ENCODE data around the gene DPP4. TPM values are rescaled to one million over a fixed set of nuclear protein-coding genes. Genes with fewer than 3 reads are reported as not detected.

Gene DPP4
- total and polyA plus RNA-seq, 2 of the 4 experiments (the other 2 are of a cell fraction), result 13.2 to 19.0 TPM

- no peak overlapping the region for H2BK20ac ChIP-seq (ENCODE audit: low read depth, low read length)
- no CpG with 5 or more reads among the region's 1 CpG for WGBS, 2 experiments (ENCODE audit: extremely low coverage in 2 of 2, insufficient read length in 1 of 2)
- in situ Hi-C loops (cut with MboI; ENCODE audit: low sequenced_read_pairs), result loop anchor here (25.0 kb wide), 1 partner anchor 313 kb away; the partner anchor contains the start of gene IFIH1
Observed at GRCh38 chr2:161998857-161999256, 75.2 kb downstream of the DPP4 start.

More at GRCh38 chr2:161998857-161999256, 75.2 kb downstream of the DPP4 start:
- Histone ChIP-seq H3K14ac (replicated peaks; ENCODE audit: low read depth, low read length) (no peak overlapping the region), H2AFZ (replicated peaks; ENCODE audit: low read length, poor library complexity) (no peak overlapping the region), H3K4me2 (ENCODE audit: low read depth, low read length) (no peak overlapping the region), H3K4me3 (ENCODE audit: insufficient read depth, low read depth, low read length) (no peak overlapping the region), H4K8ac (ENCODE audit: low read depth in 2 of 2, low read length in 2 of 2) (no peak overlapping the region), H3K27ac (ENCODE audit: insufficient read depth, low read length) (no peak overlapping the region), H2AK5ac (ENCODE audit: low read depth, low read length) (no peak overlapping the region), H2BK5ac (ENCODE audit: low read depth, low read length, poor library complexity, severe bottlenecking) (no peak overlapping the region), H3K9me1 (ENCODE audit: insufficient read depth, low read length) (no peaks in the 10 kb centered on the region), H3K18ac (ENCODE audit: low read depth, low read length) (no peak overlapping the region), H3K23ac (ENCODE audit: low read depth, low read length) (no peak overlapping the region), H3K4ac (ENCODE audit: low read depth, low read length) (no peak overlapping the region), H2BK120ac (ENCODE audit: low read depth, low read length) (no peak overlapping the region), H4K20me1 (ENCODE audit: insufficient read depth, low read length) (no peaks in the 10 kb centered on the region), H3K36me3 (ENCODE audit: control insufficient read depth, insufficient read depth, low read length) (peaks cover 16% of the 10 kb centered on the region), H2AK9ac (replicated peaks; ENCODE audit: low read depth, low read length, poor library complexity) (no peak overlapping the region), H2BK15ac (ENCODE audit: low read depth, low read length) (no peak overlapping the region), H4K5ac (ENCODE audit: low read depth, low read length) (no peak overlapping the region), H3K4me1 (ENCODE audit: control insufficient read depth, insufficient read depth, low read length) (peaks cover 2% of the 10 kb centered on the region; the same call in 1 of the 2 replicates), H3K56ac (ENCODE audit: extremely low read depth, insufficient read depth, low read length) (no peak overlapping the region), H3K9ac (ENCODE audit: low read depth, low read length) (no peak overlapping the region), H3K27me3 (ENCODE audit: control insufficient read depth, insufficient read depth, low read length) (no peaks in the 10 kb centered on the region), H3K79me1 (ENCODE audit: low read depth in 1 of 2, low read length in 2 of 2) (no peaks in the 10 kb centered on the region), H4K91ac (ENCODE audit: insufficient read depth, low read depth, low read length) (no peak overlapping the region), H3K9me3 (ENCODE audit: control insufficient read depth, insufficient read depth, low read length) (no peaks in the 10 kb centered on the region)
- ChIA-PET CTCF (no interaction called here), POLR2A (ENCODE audit: unreplicated experiment) (no interaction called here)
- intact Hi-C loops (cut with micrococcal nuclease), result loop anchor here (5.0 kb wide), 1 partner anchor 53 kb away; no protein-coding TSS in a partner anchor
- DNase-seq (no peak), ATAC-seq (ENCODE audit: low read depth) (no peak)
- dilution Hi-C loops (cut with HindIII; ENCODE audit: low sequenced_read_pairs, unreplicated experiment), result no loop called here
- no TSS peak for BruUV-seq (replicated peaks)
- TF ChIP-seq, protein P1, sequence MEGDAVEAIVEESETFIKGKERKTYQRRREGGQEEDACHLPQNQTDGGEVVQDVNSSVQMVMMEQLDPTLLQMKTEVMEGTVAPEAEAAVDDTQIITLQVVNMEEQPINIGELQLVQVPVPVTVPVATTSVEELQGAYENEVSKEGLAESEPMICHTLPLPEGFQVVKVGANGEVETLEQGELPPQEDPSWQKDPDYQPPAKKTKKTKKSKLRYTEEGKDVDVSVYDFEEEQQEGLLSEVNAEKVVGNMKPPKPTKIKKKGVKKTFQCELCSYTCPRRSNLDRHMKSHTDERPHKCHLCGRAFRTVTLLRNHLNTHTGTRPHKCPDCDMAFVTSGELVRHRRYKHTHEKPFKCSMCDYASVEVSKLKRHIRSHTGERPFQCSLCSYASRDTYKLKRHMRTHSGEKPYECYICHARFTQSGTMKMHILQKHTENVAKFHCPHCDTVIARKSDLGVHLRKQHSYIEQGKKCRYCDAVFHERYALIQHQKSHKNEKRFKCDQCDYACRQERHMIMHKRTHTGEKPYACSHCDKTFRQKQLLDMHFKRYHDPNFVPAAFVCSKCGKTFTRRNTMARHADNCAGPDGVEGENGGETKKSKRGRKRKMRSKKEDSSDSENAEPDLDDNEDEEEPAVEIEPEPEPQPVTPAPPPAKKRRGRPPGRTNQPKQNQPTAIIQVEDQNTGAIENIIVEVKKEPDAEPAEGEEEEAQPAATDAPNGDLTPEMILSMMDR (conservative IDR thresholded peaks at IDR 0.05; ENCODE audit: low read depth, low read length), result no peak
- no peak for TF ChIP-seq BHLHE40 (IDR thresholded peaks at IDR 0.05; ENCODE audit: low read depth, low read length)
